Keratinocyte (primary cell): ENCODE results near the gene BCL11B. TPM values are rescaled to one million over a fixed set of nuclear protein-coding genes. Genes with fewer than 3 reads are reported as not detected.

ENCODE experiments used
- DNase-seq: peaks from one replicate; pipeline ENCODE4 v3.0.0-alpha.2; 2011; ENCODE audit warnings: low read depth, missing footprints, low spot score
- FAIRE-seq: peaks from 2 replicates; lab custom pipeline; 2011; peaks lifted over from hg19 to GRCh38; lab: Jason Lieb, UNC
- H2AFZ ChIP-seq: 2 replicates; pipeline ENCODE4 v1.6.0; 2012; ENCODE audit warnings: low read length, control low read depth, inconsistent platforms; ENCODE audit not compliant: control insufficient read depth
- H3K27ac ChIP-seq: 2 replicates; pipeline ENCODE4 v1.5.1; 2011; ENCODE audit warnings: low read length; ENCODE audit not compliant: control insufficient read depth, insufficient read depth
- H3K27me3 ChIP-seq: 3 replicates; pipeline ENCODE4 v1.6.0; 2011; ENCODE audit warnings: low read length; ENCODE audit not compliant: control insufficient read depth, insufficient read depth; ENCODE audit errors: extremely low read depth
- H3K36me3 ChIP-seq, 2 experiments: 2 replicates in 1 of 2; 3 replicates in 1 of 2; pipeline ENCODE4 v1.5.1; 2011; ENCODE audit warnings: low read length in 2 of 2, mild to moderate bottlenecking in 1 of 2; ENCODE audit not compliant: control insufficient read depth in 2 of 2, insufficient read depth in 2 of 2; ENCODE audit errors: extremely low read depth in 1 of 2
- H3K4me1 ChIP-seq: 3 replicates; pipeline ENCODE4 v1.5.1; 2011; ENCODE audit warnings: low read length; ENCODE audit not compliant: control insufficient read depth, insufficient read depth; ENCODE audit errors: extremely low read depth
- H3K4me2 ChIP-seq: 3 replicates; pipeline ENCODE4 v1.6.0; 2011; ENCODE audit warnings: low read depth, low read length; ENCODE audit not compliant: control insufficient read depth, insufficient read depth; ENCODE audit errors: extremely low read depth
- H3K4me3 ChIP-seq, 3 experiments: fragments of 200-600 bp in 1 of 3; sonication (generic) in 1 of 3; 2 replicates in 2 of 3; 3 replicates in 1 of 3; pipeline ENCODE4 v1.5.1; 2011 to 2016; ENCODE audit warnings: low read length in 3 of 3, mild to moderate bottlenecking in 3 of 3, control low read depth in 2 of 3, inconsistent platforms in 1 of 3, low read depth in 1 of 3, mixed read lengths in 1 of 3, mixed run types in 1 of 3, moderate library complexity in 1 of 3; ENCODE audit not compliant: control insufficient read depth in 2 of 3, insufficient read depth in 2 of 3; ENCODE audit errors: extremely low read depth in 1 of 3
- H3K79me2 ChIP-seq: 2 replicates; pipeline ENCODE4 v1.6.0; 2012; ENCODE audit warnings: low read length; ENCODE audit not compliant: control insufficient read depth, insufficient read depth
- H3K9ac ChIP-seq: 3 replicates; pipeline ENCODE4 v1.6.0; 2011; ENCODE audit warnings: low read length; ENCODE audit not compliant: control insufficient read depth, insufficient read depth; ENCODE audit errors: extremely low read depth
- H3K9me1 ChIP-seq: 3 replicates; pipeline ENCODE4 v1.6.0; 2011; ENCODE audit warnings: low read length; ENCODE audit not compliant: control insufficient read depth, insufficient read depth; ENCODE audit errors: extremely low read depth
- H3K9me3 ChIP-seq: 2 replicates; pipeline ENCODE4 v1.5.1; 2012; ENCODE audit warnings: low read depth, low read length; ENCODE audit not compliant: control insufficient read depth
- H4K20me1 ChIP-seq: 3 replicates; pipeline ENCODE4 v1.6.0; 2011; ENCODE audit warnings: low read length; ENCODE audit not compliant: control insufficient read depth, insufficient read depth; ENCODE audit errors: extremely low read depth
- CTCF ChIP-seq, 3 experiments: IDR thresholded peaks in 1 of 3; conservative IDR thresholded peaks in 1 of 3; optimal IDR thresholded peaks in 1 of 3; 2 replicates in 2 of 3; 3 replicates in 1 of 3; pipeline versions ENCODE3 to v1.5.1; 2011; ENCODE audit warnings: low read length in 3 of 3, mild to moderate bottlenecking in 3 of 3, moderate library complexity in 2 of 3, control low read depth in 1 of 3, inconsistent platforms in 1 of 3; ENCODE audit not compliant: insufficient read depth in 2 of 3; ENCODE audit errors: extremely low read depth in 1 of 3
- EZH2 ChIP-seq: IDR thresholded peaks from one replicate; pipeline ENCODE4 v1.6.1; 2012; ENCODE audit warnings: inconsistent platforms, mild to moderate bottlenecking, low read length, moderate library complexity
- dilution Hi-C: fragments of 300-500 bp; cut with MboI; formaldehyde crosslinking; loops from one replicate; pipeline ENCODE4 v1.7.0; 2020; ENCODE audit warnings: low sequenced_read_pairs; ENCODE audit not compliant: extremely low pct_ligation_motif_present
- polyA plus RNA-seq, 5 experiments: library from polyadenylated mRNA; depleted of rRNA in 3 of 5; stranded (reverse) in 3 of 5; stranded (forward) in 1 of 5; unstranded in 1 of 5; fragments of >200 nt; gene quantifications; 1 replicate in 1 of 5; 2 replicates in 3 of 5; 3 replicates in 1 of 5; pipeline versions ENCODE4 v1.2.1 to v1.2.3, GENCODE V29; 2011 to 2012; ENCODE audit warnings: missing spikeins in 2 of 5, low read depth in 1 of 5, low replicate concordance in 1 of 5

The BCL11B gene
- polyA plus RNA-seq, 1 donor (not counting 4 experiments of a cell fraction or from before 2014, with no cell fraction given): 5.2 TPM

GRCh38 chr14:99138999-99139865, 132.8 kb downstream of the BCL11B start:
- H3K9ac ChIP-seq: no peak overlapping the region
- H3K27ac ChIP-seq: no peak overlapping the region
- H3K79me2 ChIP-seq: no peaks in the 10 kb centered on the region
- no peaks in the 10 kb centered on the region for H3K9me1 ChIP-seq
- no peaks in the 10 kb centered on the region for H3K9me3 ChIP-seq
- no peak overlapping the region for H2AFZ ChIP-seq
- no peaks in the 10 kb centered on the region for H3K36me3 ChIP-seq
- no peaks in the 10 kb centered on the region for H3K27me3 ChIP-seq
- H4K20me1 ChIP-seq: no peaks in the 10 kb centered on the region
- dilution Hi-C loops: no loop called here
- no peak for DNase-seq
- H3K4me1 ChIP-seq: peaks cover under 1% of the 10 kb centered on the region
- no peak for FAIRE-seq
- TF ChIP-seq EZH2: no peak
- TF ChIP-seq CTCF (optimal IDR thresholded peaks at IDR 0.05 in 1 of 3, IDR thresholded peaks at IDR 0.05 in 1 of 3, conservative IDR thresholded peaks at IDR 0.05 in 1 of 3; ENCODE audit: extremely low read depth in 1 of 3, insufficient read depth in 2 of 3, low read length in 3 of 3): no peak
- no peak overlapping the region for H3K4me2 ChIP-seq
- no peak overlapping the region for H3K4me3 ChIP-seq

DNA sequence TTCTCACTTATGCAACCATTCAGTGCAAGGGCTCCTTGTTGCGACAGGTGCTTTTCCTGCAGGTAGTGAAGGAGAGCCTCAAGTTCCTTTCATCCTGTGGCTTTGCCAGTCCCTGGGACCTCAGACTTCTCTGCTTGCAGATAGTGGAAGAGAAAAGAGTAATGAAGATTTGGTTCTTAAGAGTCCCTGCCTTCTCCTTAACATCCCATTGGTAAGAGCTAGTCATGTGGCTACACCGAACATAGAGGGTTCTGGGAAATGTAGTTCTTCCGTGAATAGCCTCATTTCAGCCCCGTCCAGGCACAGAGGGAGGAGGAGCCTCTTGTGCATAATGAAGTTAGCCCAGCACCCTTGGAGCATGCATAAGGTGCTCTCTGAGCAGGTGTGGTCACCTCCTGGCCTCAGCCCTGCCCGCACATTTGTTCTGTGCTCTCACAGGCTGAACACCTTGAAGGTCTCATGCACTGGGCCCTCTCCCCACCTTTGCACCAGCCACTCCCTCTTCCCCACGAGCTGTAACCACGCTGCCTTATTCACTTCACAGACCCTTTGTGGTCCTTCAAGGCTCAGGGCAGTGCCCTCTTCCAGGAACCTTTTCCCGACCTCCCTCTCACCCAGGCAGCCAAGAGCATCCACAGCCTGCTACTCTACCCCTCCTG, 134.0 kb downstream of the BCL11B start:
- Histone ChIP-seq H3K4me3 (no peak overlapping the region), H2AFZ (no peak overlapping the region), H3K79me2 (no peaks in the 10 kb centered on the region), H3K27ac (no peak overlapping the region), H3K27me3 (no peaks in the 10 kb centered on the region), H3K9me3 (no peaks in the 10 kb centered on the region), H3K9ac (no peak overlapping the region), H3K4me2 (no peak overlapping the region), H3K4me1 (peaks cover 12% of the 10 kb centered on the region), H4K20me1 (no peaks in the 10 kb centered on the region), H3K9me1 (no peaks in the 10 kb centered on the region), H3K36me3 (no peaks in the 10 kb centered on the region)
- dilution Hi-C loops: no loop called here
- DNase-seq: no peak
- no peak for TF ChIP-seq EZH2
- TF ChIP-seq CTCF (optimal IDR thresholded peaks at IDR 0.05 in 1 of 3, IDR thresholded peaks at IDR 0.05 in 1 of 3, conservative IDR thresholded peaks at IDR 0.05 in 1 of 3; ENCODE audit: extremely low read depth in 1 of 3, insufficient read depth in 2 of 3, low read length in 3 of 3): no peak
- FAIRE-seq: no peak
